NCI-H128 (cell line): Measurements from ENCODE around the gene KLHL30.

Experiments
- DNase-seq: peaks from one replicate; lab custom pipeline; 2025; ENCODE audit not compliant: unreplicated experiment; lab: John Stamatoyannopoulos, UW

The KLHL30 gene

DNA sequence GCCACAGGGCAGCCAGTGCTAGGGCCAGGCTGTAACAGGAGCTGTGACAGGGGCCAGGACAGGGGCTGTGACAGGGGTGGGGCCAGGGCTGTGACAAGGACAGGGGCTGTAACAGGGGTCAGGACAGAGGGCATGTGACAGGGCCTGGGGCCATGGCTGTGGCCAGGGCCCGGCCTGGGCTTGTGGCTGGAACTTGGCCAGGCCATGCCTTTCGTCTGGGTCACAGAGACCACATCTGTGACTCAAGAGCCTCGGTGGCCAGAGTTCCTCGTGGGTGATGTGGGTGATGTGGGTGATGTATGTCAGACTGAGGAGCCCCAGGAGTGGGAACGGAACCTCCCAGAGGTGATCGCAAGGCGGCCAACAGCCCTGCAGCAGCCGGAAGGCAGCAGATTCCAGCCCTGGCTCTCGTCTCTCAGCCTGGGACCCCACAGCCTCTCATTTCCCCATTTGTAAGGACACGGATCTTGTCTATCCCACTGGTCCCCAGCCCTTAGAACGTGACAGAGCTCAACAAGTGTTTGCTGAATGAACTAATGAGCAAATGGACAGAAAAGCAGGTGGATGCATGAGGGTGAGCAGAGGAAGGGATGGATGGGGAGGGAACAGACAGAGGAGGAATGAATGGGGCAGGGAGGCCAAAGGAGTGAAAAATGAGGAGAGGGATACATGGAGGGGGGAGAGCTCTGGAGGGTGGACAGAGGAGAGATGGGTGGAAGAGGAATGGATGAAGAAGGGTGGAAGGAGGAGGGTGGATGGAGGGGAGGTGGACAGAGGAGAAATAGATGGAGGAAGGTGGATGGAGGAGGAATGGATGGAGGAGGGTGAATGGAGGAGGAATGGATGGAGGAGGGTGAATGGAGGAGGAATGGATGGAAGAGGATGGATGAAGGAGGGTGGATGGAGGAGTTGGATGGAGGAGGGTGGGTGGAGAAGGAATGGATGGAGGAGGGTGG lies 21.0 kb upstream of the KLHL30 start:
- no peak for DNase-seq

DNA sequence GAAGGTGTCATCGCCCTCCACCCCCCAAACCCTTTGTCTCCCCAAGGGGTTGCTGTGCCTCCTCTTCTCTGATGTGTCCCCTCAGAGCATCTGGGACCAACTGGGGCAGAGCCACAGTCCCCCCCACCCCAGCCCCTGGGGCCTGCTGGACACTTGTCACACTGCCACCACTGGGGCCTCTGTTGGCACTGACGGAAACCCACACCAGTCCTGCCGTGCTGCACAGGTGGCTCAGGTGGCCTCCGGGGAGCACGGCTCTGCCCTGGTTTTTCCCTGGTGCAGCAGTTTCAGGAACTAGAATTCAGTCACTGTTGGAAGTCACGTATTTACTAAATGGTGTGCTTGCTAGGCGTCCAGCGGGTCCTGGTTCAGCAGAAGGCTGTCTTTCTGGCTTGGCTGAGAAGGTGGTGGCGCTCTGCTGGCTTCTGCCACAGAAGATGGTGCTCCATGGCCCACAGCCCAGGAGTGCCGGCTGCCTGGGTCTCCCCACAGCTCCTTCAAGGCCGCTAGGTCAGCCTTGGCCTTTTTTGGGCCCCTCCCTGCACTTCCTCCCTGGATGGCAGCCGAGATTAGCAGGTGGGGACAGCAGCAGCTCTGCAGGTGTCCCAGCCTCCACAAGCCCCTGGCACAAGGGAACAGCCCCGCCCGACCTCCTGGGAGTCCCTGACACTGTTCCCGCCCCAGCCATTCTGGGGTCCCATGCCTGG lies 18.6 kb upstream of the KLHL30 start:
- no peak for DNase-seq

GRCh38 chr2:238120463-238121298 lies 17.8 kb upstream of the KLHL30 start:
- DNase-seq, result no peak

DNA sequence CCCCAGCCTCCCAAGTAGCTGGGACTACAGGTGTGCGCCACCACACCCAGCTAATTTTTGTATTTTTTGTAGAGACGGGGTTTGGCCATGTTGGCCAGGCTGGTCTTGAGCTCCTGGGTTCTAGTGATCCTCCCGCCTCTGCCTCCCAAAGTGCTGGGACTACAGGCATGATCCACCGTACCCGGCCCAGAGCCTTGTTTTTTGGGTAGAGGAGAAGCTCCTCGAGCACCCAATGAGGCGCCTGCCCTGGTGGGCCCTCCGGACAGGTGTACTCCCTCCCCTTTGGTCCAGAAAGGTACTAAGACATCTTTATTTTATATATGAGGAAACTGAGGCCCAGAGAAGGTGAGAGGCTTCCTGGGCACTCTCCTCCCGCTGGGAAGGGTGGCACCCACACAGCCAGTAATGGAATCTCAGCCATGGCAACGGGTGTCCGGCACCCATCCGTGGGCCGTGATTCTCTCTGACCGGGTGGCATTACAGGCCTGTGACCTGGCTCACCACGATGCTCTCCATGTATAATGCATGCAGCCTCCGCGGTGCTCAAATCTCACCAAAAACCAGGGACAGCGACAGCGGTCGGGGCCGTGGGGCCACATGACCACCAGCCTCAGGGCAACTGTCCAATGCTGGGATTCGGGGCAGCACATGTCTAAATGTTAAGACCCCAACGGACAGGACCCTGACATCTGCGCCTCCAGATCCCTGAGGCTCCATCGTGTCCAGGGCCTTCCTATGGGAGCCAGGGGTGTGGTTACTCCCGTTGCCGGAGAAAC lies 16.8 kb upstream of the KLHL30 start:
- DNase-seq, result no peak

DNA sequence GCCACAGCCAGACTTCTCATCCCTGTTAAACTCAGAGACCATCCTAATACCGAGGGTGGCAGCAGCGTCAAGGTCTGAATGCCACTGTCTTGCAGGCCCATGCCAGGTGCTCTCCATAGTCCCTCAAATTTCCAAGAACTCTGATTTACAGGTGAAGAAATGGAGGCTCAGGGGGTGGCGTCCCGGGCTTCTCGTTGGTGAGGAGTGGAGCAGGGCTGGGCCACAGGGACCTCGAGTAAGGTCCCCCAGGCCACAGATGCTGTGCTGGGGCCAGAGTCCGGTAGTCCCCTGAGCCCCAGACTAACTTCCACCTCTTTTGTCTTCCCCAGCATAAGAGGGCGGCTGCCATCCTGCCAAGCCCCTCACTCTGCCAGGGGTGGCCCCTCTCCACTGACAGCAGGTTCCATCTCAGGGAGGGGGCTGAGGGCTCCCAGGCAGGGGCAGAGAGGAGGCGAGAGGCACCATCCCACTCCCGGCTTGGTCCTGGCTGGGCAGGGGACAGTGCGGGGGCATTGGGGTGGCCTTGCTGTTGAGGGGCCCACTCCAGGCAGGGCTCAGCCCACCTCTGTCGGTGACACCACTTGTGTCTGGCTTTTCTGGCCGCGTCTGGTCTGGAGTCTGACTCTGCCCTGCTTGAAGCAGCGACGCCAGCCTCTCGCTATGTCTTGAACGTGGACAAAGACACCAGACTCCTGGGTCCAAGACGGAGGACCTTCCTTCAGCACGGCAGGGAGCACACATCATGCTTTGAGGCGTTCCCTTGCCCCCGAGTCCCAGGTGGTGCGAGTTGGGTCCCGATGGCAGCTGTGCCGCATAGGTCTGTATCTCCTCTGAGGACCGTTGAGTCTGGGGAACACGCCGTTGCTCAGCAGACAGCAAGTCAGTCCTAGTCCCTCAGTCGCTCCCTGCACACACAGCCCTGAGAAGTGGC lies 15.9 kb upstream of the KLHL30 start:
- no peak for DNase-seq

- DNase-seq, result no peak
These were observed 15.1 kb upstream of the KLHL30 start for GRCh38 chr2:238123218-238123971.

DNA sequence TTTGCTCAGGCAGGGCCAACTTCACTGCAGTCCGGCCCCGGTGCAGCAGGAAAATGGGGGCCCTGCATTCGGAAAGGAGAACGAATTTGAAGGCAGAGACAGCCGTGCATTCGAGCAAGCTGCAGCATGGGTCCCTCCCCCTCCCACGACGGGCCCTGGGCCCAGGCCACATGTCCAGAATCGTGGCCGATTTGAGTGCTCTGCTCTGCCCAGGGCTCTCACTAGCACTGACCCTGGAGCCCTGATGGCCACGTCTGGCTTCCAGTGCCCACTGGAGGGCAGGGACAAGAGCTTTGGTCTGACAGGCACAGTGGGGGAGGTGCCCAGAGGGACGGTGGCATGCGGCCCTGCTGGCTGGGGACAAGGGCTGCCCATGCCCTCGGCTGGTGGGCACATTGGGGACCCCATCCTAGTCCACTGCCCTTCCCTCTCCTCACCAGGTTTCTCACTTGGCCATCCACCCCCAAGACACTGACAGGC lies 14.4 kb upstream of the KLHL30 start:
- no peak for DNase-seq

GRCh38 chr2:238124488-238125126 lies 13.9 kb upstream of the KLHL30 start:
- DNase-seq, result no peak

GRCh38 chr2:238125127-238125885 lies 13.2 kb upstream of the KLHL30 start:
- no peak for DNase-seq

DNA sequence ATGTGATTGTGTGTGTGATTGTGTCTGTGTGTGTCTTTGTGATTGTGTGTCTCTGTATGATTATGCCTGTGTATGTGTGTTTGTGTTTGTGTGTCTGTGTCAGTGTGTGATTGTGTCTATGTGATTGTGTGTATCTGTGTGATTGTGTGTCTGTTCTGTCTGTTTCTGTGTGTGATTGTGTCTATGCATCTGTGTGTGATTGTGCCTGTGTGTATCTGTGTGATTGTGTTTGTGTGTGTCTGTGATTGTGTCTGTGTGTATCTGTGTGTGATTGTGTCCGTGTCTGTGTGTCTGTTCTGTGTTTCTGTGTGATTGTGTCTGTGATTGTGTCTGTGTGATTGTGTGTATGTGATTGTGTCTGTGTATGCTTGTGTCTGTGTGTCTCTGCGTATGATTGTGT lies 12.1 kb upstream of the KLHL30 start:
- DNase-seq, result no peak

GRCh38 chr2:238126775-238127164 lies 11.7 kb upstream of the KLHL30 start:
- DNase-seq, result no peak

DNA sequence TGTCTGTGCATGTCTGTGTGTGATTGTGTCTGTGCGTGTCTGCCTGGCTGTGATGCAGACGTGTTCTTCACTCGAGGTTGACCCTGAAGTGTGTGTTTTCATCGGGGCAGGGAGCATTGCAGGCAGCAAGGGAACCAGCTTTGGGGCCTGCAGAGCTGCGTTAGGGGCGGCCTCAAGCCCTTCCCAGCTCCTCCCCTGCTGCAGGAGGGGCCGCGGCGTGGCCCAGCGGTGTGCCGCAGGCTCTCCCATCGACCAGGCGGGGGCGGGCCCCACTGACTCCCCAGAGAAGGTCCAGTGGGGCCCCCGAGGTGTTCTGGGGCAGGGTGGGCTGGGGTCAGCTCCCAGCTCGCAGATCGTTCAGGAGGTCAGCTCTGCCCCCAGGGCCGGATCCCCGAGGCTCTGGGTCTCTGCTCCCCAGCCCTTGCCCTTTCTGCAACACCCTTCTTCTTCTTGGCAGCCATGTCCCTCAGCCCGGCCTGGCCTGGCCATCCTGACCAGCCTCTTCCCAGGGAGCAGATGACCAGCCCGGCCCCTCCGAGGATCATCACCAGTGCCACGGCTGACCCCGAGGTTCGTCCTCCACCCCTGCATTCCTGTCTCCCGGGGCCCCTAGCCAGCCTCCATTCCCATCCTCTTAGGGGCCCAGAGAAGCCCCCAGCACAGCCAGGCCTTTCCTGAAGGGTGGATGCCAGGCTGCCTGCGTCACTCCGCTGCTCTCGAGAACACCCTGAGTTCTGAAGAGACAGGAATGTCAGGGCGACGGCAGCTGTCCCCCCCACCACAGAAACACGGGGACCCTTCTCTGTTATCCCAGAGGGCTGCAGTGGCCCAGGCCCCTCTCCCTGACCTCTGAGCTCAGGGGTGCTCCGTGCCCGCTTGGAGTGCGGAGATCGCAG lies 11.1 kb upstream of the KLHL30 start:
- DNase-seq, result no peak

GRCh38 chr2:238128061-238128440 lies 10.4 kb upstream of the KLHL30 start:
- DNase-seq, result no peak

DNA sequence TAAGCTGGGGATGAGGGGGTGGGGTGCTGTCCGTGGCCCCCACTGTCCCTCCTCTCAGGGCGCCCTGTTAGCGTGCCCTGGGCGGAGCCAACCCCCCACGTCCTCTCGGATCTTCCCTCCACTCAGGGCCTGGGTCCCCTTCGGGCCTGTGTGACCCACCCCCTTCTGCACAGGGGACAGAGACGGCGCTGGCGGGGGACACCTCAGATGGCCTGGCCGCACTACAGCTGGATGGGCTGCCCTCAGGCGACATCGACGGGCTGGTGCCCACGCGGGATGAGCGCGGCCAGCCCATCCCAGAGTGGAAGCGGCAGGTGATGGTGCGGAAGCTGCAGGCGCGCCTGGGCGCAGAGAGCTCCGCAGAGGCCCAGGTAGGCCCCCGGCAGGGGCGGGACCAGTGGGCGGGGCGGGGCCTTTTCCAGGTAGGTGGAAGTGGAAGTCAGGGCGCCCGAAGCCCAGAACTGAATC lies 9.9 kb upstream of the KLHL30 start:
- DNase-seq, result no peak

GRCh38 chr2:238129166-238130010 lies 9.1 kb upstream of the KLHL30 start:
- no peak for DNase-seq
